HEK293 (cell line): ENCODE results near the gene TRIM9.

Source experiments
- CTCF ChIA-PET: fragments of 350-600 bp; formaldehyde crosslinking; extraction: SDS; loops from one replicate; lab custom pipeline; 2021; ENCODE audit warnings: antibody characterized with exemption; lab: Yijun Ruan, JAX
- POLR2A ChIA-PET: fragments of 300-600 bp; formaldehyde crosslinking; extraction: SDS; loops from one replicate; lab custom pipeline; 2020; ENCODE audit warnings: antibody characterized with exemption, inconsistent platforms; lab: Yijun Ruan, JAX
- H3K27ac ChIP-seq: fragments of 200-500 bp; sonication (Bioruptor generic); 2 replicates; pipeline ENCODE4 v1.5.1; 2014; ENCODE audit warnings: low read depth, low read length, control low read depth, inconsistent platforms; ENCODE audit errors: extremely low read depth
- H3K36me3 ChIP-seq, 2 experiments: fragments of 200-500 bp in 1 of 2; sonication (Bioruptor generic) in 1 of 2; 1 replicate in 1 of 2; 2 replicates in 1 of 2; pipeline ENCODE4 v1.5.1; 2014 to 2017; ENCODE audit warnings: inconsistent platforms in 2 of 2, low read length in 2 of 2; ENCODE audit not compliant: control insufficient read depth in 2 of 2, insufficient read depth in 1 of 2
- H3K4me1 ChIP-seq: fragments of 200-500 bp; sonication (Bioruptor generic); 2 replicates; pipeline ENCODE4 v1.5.1; 2014; ENCODE audit warnings: mild to moderate bottlenecking, low read length, inconsistent platforms; ENCODE audit not compliant: control insufficient read depth, insufficient read depth
- H3K4me3 ChIP-seq: 2 replicates; pipeline ENCODE4 v1.5.1; 2011; ENCODE audit warnings: low read depth, mild to moderate bottlenecking, control low read depth, low read length, moderate library complexity
- H3K9me3 ChIP-seq: fragments of 200-500 bp; sonication (Bioruptor generic); 2 replicates; pipeline ENCODE4 v1.5.1; 2014; ENCODE audit warnings: low read depth, low read length, inconsistent platforms; ENCODE audit not compliant: control insufficient read depth, insufficient read depth
- ATF2 ChIP-seq: fragments of 450-650 bp; formaldehyde crosslinking; IDR thresholded peaks from 2 replicates; pipeline ENCODE4 v1.5.1; 2016; ENCODE audit warnings: missing biosample characterization, missing genetic modification characterization, low read depth
- EGR2 ChIP-seq: fragments of 450-650 bp; formaldehyde crosslinking; IDR thresholded peaks from 2 replicates; pipeline ENCODE4 v1.5.1; 2016; ENCODE audit warnings: low read depth, missing biosample characterization, missing genetic modification characterization
- KLF10 ChIP-seq: fragments of 450-650 bp; IDR thresholded peaks from 2 replicates; pipeline ENCODE4 v1.5.1; 2018; ENCODE audit warnings: missing biosample characterization, mild to moderate bottlenecking, missing genetic modification characterization
- KLF8 ChIP-seq: fragments of 450-650 bp; formaldehyde crosslinking; IDR thresholded peaks from 2 replicates; pipeline ENCODE4 v1.5.1; 2016; ENCODE audit warnings: missing biosample characterization, missing genetic modification characterization
- MEIS1 ChIP-seq: sonication (generic); formaldehyde crosslinking; IDR thresholded peaks from 2 replicates; pipeline ENCODE4 v1.8.1; 2022; ENCODE audit warnings: missing genetic modification reagents, mild to moderate bottlenecking, borderline replicate concordance
- RBAK ChIP-seq: fragments of 450-650 bp; formaldehyde crosslinking; IDR thresholded peaks from 2 replicates; pipeline ENCODE4 v1.5.1; 2016; ENCODE audit warnings: missing biosample characterization, missing genetic modification characterization
- SP2 ChIP-seq: fragments of 450-650 bp; formaldehyde crosslinking; IDR thresholded peaks from 2 replicates; pipeline ENCODE4 v1.5.1; 2016; ENCODE audit warnings: missing biosample characterization, missing genetic modification characterization
- ZBTB21 ChIP-seq: fragments of 450-650 bp; formaldehyde crosslinking; IDR thresholded peaks from 2 replicates; pipeline ENCODE4 v1.5.1; 2017; ENCODE audit warnings: missing biosample characterization, missing genetic modification characterization
- ZBTB7A ChIP-seq: fragments of 450-650 bp; formaldehyde crosslinking; IDR thresholded peaks from 2 replicates; pipeline ENCODE4 v1.5.1; 2016; ENCODE audit warnings: low read depth, missing biosample characterization, missing genetic modification characterization
- ZNF10 ChIP-seq: fragments of 450-650 bp; formaldehyde crosslinking; IDR thresholded peaks from 2 replicates; pipeline ENCODE4 v1.5.1; 2017; ENCODE audit warnings: missing biosample characterization, missing genetic modification characterization
- ZNF140 ChIP-seq: fragments of 450-650 bp; formaldehyde crosslinking; IDR thresholded peaks from 2 replicates; pipeline ENCODE4 v1.5.1; 2016; ENCODE audit warnings: missing biosample characterization, missing genetic modification characterization
- ZNF148 ChIP-seq: fragments of 450-650 bp; formaldehyde crosslinking; IDR thresholded peaks from 2 replicates; pipeline ENCODE4 v1.5.0; 2017; ENCODE audit warnings: missing biosample characterization, missing genetic modification characterization, borderline replicate concordance
- ZNF248 ChIP-seq: fragments of 450-650 bp; formaldehyde crosslinking; IDR thresholded peaks from 2 replicates; pipeline ENCODE4 v1.5.1; 2017; ENCODE audit warnings: missing biosample characterization, missing genetic modification characterization
- ZNF266 ChIP-seq: fragments of 450-650 bp; formaldehyde crosslinking; IDR thresholded peaks from 2 replicates; pipeline ENCODE4 v1.5.1; 2016; ENCODE audit warnings: missing biosample characterization, missing genetic modification characterization, low read depth
- ZNF37A ChIP-seq: fragments of 450-650 bp; IDR thresholded peaks from 2 replicates; pipeline ENCODE4 v1.5.1; 2018; ENCODE audit warnings: missing biosample characterization, missing genetic modification characterization
- ZNF404 ChIP-seq: fragments of 450-650 bp; formaldehyde crosslinking; IDR thresholded peaks from 2 replicates; pipeline ENCODE4 v1.5.1; 2017; ENCODE audit warnings: missing biosample characterization, missing genetic modification characterization
- ZNF426 ChIP-seq: fragments of 450-650 bp; formaldehyde crosslinking; IDR thresholded peaks from 2 replicates; pipeline ENCODE4 v1.5.1; 2017; ENCODE audit warnings: missing biosample characterization, missing genetic modification characterization, mild to moderate bottlenecking, inconsistent platforms, moderate library complexity
- ZNF513 ChIP-seq: fragments of 450-650 bp; IDR thresholded peaks from 2 replicates; pipeline ENCODE4 v1.5.1; 2018; ENCODE audit warnings: missing biosample characterization, missing genetic modification characterization
- ZNF558 ChIP-seq: fragments of 450-650 bp; formaldehyde crosslinking; IDR thresholded peaks from 2 replicates; pipeline ENCODE4 v1.5.1; 2016; ENCODE audit warnings: missing biosample characterization, missing genetic modification characterization
- ZNF670 ChIP-seq: fragments of 450-650 bp; formaldehyde crosslinking; IDR thresholded peaks from 2 replicates; pipeline ENCODE4 v1.5.1; 2016; ENCODE audit warnings: missing biosample characterization, missing genetic modification characterization, low read depth
- ZSCAN16 ChIP-seq: fragments of 450-650 bp; formaldehyde crosslinking; IDR thresholded peaks from 2 replicates; pipeline ENCODE4 v1.5.1; 2016; ENCODE audit warnings: missing biosample characterization, missing genetic modification characterization

Gene TRIM9

GRCh38 chr14:50935126-50936015 is 159.5 kb downstream of the TRIM9 start:
- CTCF ChIA-PET = interaction anchor here (0.9 kb wide), 1 partner anchor 20 kb away, joined by 3 read pairs; no protein-coding TSS in a partner anchor
- Histone ChIP-seq H3K4me1 (no peaks in the 10 kb centered on the region), H3K27ac (no peak overlapping the region)
- TF ChIP-seq ZBTB7A (tag by site-specific recombination) (no peak), SP2 (no peak), ZNF266 (no peak), EGR2 (tag by site-specific recombination) (no peak), KLF8 (no peak)
- TF ChIP-seq, all 188 proteins: peak for 0
- H3K9me3 ChIP-seq = no peaks in the 10 kb centered on the region
- H3K36me3 ChIP-seq = peaks cover 11 to 64% of the 10 kb centered on the region in 2 experiments; a peak in 2 of 3 replicates
- no peak overlapping the region for H3K4me3 ChIP-seq
- POLR2A ChIA-PET = no interaction called here

- Histone ChIP-seq H3K27ac (no peak overlapping the region), H3K4me1 (no peaks in the 10 kb centered on the region), H3K9me3 (no peaks in the 10 kb centered on the region), H3K36me3 (peaks cover 23 to 79% of the 10 kb centered on the region in 2 experiments), H3K4me3 (no peak overlapping the region)
- POLR2A ChIA-PET = interaction anchor here (0.8 kb wide), 1 partner anchor 12 kb away, joined by 3 read pairs; no protein-coding TSS in a partner anchor
- CTCF ChIA-PET = no interaction called here
- TF ChIP-seq ATF2 (tag by site-specific recombination) (peak; percentile 40; the same call in 1 of the 2 replicates), MEIS1 (no peak), ZNF513 (tag by site-specific recombination) (0 out of 2 replicates have a peak, but pooled peaks have one; percentile 37), ZBTB21 (tag by site-specific recombination) (peak; percentile 73)
- TF ChIP-seq, all 188 proteins: peak for 3
Measured at GRCh38 chr14:50932592-50933495, 162.1 kb downstream of the TRIM9 start.

GRCh38 chr14:50932156-50932555 is 162.7 kb downstream of the TRIM9 start:
- Histone ChIP-seq H3K36me3 (peaks cover 23 to 86% of the 10 kb centered on the region in 2 experiments), H3K4me1 (no peaks in the 10 kb centered on the region), H3K27ac (no peak overlapping the region), H3K9me3 (no peaks in the 10 kb centered on the region), H3K4me3 (no peak overlapping the region)
- CTCF ChIA-PET = no interaction called here
- POLR2A ChIA-PET = no interaction called here
- no peak for TF ChIP-seq ZNF558 (tag by site-specific recombination)
- no peak for TF ChIP-seq ZSCAN16
- TF ChIP-seq RBAK = no peak
- no peak for TF ChIP-seq ZNF248 (tag by site-specific recombination)
- no peak for TF ChIP-seq ZNF513 (tag by site-specific recombination)
- no peak for TF ChIP-seq KLF10 (tag by site-specific recombination)
- no peak for TF ChIP-seq ZNF37A
- TF ChIP-seq ZNF670 (tag by site-specific recombination) = no peak
- no peak for TF ChIP-seq ZNF140
- no peak for TF ChIP-seq ZNF426 (tag by site-specific recombination)
- TF ChIP-seq ZNF10 (tag by site-specific recombination) = no peak
- TF ChIP-seq ZNF148 (tag by site-specific recombination) = no peak
- TF ChIP-seq ZNF404 = no peak
